ENCODE data around the gene CTIF.

GRCh38 chr18:48623468-48624235, 84.8 kb downstream of the CTIF start:
- no peak for TF ChIP-seq POLR2A (IDR thresholded peaks at IDR 0.05)
- TF ChIP-seq CTCF (IDR thresholded peaks at IDR 0.05 in 8 of 11, conservative IDR thresholded peaks at IDR 0.05 in 3 of 11) = no peak
